GM21737 (cell line): ENCODE data around the gene LTC4S.

Experiments
- ATAC-seq: cut with Tn5 transposase; IDR thresholded peaks from one replicate; pipeline ENCODE4 v1.9.1; 2021; ENCODE audit warnings: mild to moderate bottlenecking, moderate library complexity; ENCODE audit not compliant: unreplicated experiment

Gene LTC4S

DNA sequence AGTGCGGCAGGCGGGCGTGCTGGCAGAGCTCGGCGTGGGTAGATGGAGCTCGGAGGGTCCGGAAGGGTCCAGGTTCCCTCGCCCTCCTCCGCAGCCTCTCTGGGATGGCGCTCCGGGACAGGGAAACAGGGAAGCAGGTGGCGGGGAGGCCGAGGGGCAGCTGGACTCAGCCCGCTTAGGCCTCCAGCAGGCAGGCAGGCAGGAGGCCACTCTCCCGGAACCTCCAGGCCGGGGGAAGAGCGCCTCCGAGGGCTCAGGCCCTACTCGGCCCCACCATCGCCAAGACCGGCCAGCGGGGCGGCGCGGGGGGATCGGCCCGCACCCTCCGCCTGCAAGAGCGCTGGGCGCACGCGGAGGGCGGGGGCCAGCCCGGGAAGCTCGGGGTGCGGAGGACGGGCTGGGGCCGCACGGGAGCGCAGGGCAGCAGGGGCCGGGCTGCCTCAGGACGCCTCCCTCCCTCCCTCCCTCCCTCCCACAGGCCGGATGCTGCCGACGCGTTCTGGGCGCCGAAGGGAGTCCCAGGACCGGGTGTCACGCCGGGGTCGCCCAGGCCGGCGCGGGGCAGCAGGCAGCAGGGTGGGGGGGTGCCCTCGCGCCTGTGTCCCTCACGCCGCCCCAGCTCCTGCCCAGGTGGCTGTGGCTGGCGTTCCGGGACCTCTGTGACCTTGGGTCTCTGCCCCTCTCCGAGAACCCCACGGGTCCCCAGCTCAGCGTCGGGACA, 11.9 kb downstream of the LTC4S start:
- peak; percentile 22 for ATAC-seq

DNA sequence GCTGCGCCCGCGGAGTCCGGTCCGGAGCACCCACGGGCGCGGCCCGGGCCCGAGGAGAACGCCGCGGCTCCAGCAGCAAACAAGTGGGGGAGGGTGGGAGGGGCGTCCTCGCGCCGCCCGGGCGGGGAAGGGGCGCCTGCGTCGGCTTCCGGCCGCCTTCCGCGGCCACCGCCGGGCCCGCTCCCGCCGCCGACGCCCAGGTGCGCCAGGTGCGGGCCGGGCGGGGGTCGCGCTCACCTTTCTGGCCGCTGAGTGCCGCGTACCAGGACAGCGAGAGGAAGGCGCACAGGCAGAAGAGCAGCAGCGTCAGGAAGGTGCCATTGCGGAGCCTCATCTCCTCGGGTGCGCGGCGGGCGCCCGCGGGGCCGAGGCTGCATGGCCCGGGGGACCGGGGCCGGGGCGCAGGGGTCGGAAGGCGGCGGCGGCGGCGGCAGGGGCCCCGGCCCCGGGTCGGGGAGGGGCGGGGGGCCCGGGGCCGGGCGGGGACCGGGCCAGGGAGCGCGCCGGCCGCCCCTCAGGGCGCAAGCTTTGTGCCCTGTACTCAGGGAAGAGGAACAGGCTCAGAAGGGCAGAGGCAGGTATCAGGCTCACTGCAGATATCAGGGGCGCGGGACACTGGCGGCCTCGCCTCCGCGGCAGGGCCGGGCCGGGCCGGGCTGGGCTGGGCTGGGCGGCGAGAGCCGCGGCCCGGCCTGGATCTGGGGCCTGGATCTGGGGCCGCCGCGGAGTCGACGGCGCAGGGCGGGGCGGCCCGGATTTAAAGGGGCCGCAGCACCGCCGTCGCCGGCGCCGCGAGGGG, 12.7 kb downstream of the LTC4S start, which contains the start of gene MGAT4B:
Gene MGAT4B (minus strand): TSS at position 617 of the 799 bp plus-strand sequence. CDS start 283 bp downstream, at position 334.
- ATAC-seq = peak; percentile 60

DNA sequence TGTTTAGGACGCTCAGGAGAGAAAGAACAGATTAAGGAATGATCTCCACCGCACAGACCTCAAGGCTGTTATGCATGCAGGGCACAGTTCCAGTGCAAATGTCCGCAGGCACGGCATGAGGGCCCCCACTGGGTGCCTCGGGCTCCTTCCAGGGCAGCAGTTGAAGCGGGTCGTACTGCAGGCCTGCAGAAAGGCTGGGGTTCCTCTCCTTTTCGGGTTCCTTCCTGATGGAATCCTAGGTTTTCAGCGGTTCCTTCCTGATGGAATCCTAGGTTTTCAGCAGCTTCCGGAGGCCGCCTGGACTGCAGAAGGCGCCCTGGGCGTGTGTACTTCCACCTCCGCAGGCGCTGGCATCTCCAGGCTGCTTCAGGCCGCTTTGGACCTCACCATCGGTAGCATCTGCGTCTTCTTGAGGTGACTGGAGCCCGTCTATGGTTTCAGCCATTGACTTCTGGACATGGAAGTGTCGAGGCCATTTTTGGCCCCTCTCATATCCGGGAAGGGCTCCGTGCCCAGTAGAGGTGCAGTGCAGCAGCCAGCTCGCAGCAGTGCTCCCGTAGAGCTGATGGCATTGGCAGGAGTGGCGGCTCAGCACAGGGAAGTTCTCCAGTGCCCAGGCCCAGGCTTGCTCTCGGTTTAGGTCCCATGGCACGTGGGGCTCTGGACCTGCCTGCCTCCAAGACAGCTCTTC, 18.5 kb downstream of the LTC4S start:
- no peak for ATAC-seq

DNA sequence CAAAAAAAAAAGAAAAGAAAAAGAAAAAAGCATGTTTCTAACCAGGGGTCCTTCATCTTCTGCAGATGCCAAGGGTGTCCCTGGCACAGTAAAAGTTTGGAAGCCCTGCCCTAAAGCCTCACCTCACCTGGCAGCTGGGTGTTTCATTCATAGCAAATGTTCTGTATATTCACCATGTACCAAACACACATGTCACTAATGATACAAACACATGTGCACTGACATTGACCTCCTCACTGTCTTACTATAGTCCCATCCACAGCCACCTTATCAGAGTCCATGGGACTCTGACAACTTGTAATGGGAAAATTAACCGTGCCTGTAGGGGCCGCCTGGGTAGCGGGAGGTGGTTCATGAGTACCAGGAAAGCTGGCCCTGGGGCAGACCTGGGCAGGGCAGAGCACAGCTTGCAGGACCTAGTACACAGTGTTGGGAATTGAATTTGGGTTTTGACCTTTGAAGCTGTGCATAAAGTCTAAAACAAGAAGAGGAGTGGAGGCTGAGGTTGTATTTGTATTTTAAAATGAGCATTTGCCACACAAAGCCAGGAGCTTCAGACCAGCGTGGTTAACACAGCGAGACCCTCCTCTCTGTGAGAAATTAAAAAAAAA, 19.3 kb downstream of the LTC4S start:
- no peak for ATAC-seq

GRCh38 chr5:179814090-179814489, 20.3 kb downstream of the LTC4S start:
- ATAC-seq = no peak

DNA sequence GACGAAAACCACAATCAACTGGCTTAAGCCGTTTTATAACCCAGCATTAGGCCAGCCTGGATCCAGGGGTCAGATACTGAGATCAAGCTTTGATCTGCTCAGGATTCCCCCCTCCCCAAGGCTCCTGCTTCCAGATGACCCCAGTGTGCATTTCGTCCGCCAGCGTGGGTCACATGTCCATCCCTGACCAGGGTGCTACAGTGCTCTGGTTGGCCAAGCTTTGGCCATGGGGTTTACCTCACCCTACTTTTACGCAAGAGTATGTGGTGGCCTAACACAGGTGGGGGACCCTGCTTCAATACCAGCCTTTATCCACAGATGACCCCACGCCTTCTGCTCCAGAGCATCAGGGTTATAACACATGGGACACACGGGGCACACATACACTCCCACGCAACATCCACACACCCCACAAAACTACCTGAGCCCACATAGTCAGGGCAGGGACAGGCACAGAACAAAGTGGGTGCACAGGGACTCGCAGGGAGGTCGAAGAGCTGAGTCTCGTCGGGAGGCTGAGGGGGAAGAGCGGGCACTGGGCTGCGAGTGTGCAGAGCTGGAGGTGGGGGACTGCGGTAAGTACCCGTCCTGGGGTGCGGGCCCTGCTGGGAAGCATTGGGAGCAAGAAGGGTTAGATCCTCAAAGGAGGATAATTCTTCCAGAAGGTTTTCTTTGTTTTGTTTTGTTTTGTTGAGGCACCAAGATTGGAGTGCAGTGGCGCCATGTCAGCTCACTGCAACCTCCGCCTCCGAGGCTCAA, 21.9 kb downstream of the LTC4S start:
- ATAC-seq = no peak

DNA sequence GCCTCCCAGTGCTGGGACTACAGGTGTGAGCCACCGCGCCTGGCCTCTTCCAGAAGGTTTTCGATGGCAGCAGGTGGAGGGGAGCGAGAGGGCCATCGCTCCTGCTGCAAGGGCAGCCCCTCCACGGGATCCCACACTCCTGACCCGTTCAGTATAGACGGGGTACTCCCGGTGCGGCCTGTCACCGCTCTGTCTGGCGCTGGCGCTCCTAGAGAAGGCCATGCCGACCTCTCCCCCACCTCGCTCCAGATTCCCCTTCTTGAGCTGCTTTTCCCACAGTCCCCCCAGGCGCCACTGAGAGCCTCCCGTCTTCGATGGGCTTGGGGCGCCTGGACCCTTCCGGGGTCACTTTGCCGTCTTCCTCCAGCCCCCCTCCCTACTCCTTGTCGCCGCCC, 22.6 kb downstream of the LTC4S start:
- no peak for ATAC-seq

GRCh38 chr5:179816796-179817469, 23.1 kb downstream of the LTC4S start:
- ATAC-seq = no peak

GRCh38 chr5:179817470-179817840, 23.7 kb downstream of the LTC4S start:
- ATAC-seq = no peak

GRCh38 chr5:179817890-179818745, 24.3 kb downstream of the LTC4S start:
- no peak for ATAC-seq

- peak; percentile 56 for ATAC-seq
Measured at GRCh38 chr5:179818746-179819295, 25.0 kb downstream of the LTC4S start.

DNA sequence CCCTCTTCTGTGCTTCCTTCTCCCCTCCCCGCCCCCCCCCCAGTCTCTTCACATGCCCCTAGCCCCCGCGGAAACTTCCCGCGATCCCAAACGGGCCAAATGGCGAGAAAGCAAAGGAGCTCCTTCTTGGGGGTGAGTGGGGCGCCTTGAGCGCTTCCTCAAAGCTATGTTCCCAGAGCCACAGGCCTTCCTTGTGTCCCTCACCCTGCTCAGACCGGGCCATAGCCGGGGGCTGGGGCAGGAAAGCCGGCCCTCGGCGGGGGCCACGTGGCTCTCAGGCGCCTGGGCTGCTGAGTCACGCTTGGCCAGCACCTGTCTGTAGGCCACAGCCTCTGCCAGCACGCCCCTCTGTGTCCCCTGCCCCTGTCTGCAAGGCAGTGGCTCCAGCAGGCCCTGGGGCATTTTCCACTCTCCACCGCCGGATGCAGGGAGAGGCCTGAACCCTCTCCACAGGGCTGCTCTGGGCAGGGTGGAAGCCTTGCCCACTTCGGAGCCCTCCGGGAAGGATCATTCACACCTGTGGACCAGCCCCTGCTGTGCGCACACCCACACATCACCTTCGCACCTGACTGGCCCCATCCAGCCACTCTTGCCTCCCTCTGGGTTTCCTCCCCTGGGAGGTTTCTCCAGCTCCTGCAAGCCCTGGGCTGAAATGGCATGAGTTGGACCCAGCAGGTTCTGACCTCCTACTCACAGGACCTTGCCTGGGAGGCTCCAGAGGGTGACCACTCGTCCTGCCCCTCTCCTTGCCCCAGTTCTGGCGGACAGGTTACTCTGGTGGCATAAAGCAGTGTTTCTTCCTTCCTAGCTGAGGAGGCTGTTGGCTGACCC, 25.7 kb downstream of the LTC4S start:
- no peak for ATAC-seq

GRCh38 chr5:179820127-179820482, 26.3 kb downstream of the LTC4S start:
- no peak for ATAC-seq

DNA sequence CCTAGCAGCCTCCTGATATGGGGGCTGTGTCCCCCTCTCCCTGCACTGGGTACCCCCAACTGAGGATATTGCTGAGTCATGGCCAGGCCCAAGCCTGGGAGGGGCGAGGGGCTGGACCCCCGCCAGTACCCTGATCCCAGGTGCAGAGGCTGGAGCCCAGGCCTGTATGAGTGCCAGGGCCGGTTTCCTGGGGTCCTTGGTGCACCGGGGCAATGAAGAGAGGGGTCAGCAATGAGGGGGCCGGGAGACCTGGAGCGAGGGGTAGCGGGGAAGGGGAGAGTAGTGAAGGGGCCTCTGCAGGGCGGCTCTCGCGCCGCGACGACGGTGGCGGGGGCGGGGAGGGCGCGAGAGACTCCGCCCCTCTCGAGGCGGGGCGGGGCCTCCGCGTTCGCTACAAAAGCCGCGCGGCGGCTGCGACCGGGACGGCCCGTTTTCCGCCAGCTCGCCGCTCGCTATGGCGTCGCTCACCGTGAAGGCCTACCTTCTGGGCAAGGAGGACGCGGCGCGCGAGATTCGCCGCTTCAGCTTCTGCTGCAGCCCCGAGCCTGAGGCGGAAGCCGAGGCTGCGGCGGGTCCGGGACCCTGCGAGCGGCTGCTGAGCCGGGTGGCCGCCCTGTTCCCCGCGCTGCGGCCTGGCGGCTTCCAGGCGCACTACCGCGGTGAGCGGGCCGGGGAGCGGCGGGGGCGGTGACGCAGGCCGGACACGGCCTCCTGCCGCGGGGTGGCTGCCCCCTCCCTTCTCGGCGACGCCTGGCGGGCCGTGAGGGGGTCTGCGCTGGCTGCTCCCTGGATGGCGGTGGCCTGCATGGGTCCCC, 26.9 kb downstream of the LTC4S start, which contains the start of gene SQSTM1:
Gene SQSTM1 (plus strand): TSS at position 423 of the 815 bp plus-strand sequence. CDS start 32 bp downstream, at position 455.
- ATAC-seq = peak; percentile 35

DNA sequence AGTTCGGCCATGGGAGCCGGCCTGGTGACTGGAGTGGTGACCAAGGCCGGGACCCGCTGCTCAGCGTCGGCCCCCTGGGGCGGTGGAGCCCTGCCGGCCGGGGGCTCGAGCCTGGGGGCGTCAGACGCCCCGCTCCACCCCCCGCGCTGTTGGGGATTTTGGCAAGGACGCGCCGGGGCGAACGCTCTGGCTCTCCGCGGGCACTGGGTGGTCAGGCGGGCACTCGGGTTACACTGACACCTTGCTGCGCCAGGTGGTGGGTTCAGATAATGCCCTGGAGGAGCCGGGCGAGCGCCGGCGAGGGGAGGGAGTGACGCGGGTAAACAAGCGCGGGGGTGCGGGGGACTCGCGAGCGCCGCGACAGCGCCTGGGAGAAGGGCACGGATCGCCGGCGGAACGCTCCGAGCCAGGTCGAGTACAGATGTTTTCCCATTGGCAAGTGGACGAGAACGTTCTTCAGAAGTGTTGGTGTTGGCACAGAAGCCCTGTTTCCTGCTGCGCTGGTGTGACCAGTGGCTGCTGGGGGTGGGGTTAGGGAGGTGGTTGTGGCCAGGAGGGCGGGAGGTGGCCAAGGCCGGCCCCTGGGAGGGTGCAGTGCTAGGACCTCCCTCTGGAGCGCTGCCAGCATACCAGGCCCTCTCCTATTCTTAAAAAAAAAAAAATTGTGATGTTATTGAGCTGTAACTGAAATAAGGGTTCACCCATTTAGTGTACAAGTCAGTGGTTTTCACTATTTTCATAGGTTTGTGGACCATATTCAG, 27.7 kb downstream of the LTC4S start:
- ATAC-seq = peak; percentile 41

GRCh38 chr5:179822059-179822432, 28.3 kb downstream of the LTC4S start:
- no peak for ATAC-seq
